GM23338 (cell line): ENCODE results near the gene WDR17. TPM values are rescaled to one million over a fixed set of nuclear protein-coding genes. Genes with fewer than 3 reads are reported as not detected.

ENCODE experiments used
- ATAC-seq: fragments of 200-7000 bp; cut with Tn5 transposase; 3 replicates; pipeline ENCODE4 v1.9.1; 2020
- DNase-seq: peaks from one replicate; pipeline ENCODE4 v3.0.0-alpha.2; 2015; ENCODE audit warnings: low spot score
- H2AFZ ChIP-seq: fragments of 200-600 bp; sonication (generic); 2 replicates; pipeline ENCODE4 v1.8.0; 2016; ENCODE audit warnings: antibody characterized with exemption, mild to moderate bottlenecking, moderate library complexity
- H3F3A ChIP-seq: fragments of 200-600 bp; sonication (generic); replicated peaks from 2 replicates; pipeline ENCODE4 v1.8.0; 2017; ENCODE audit warnings: antibody characterized with exemption, mixed run types, low read depth
- H3K27ac ChIP-seq: fragments of 200-600 bp; sonication (generic); 2 replicates; pipeline ENCODE4 v1.6.1; 2016; ENCODE audit warnings: low read depth
- H3K27me3 ChIP-seq: fragments of 200-600 bp; sonication (generic); 2 replicates; pipeline ENCODE4 v1.8.0; 2016; ENCODE audit warnings: mild to moderate bottlenecking, mixed run types, moderate library complexity; ENCODE audit not compliant: insufficient read depth
- H3K36me3 ChIP-seq: fragments of 200-600 bp; sonication (generic); 2 replicates; pipeline ENCODE4 v1.8.0; 2016; ENCODE audit warnings: mild to moderate bottlenecking; ENCODE audit not compliant: insufficient read depth
- H3K4me1 ChIP-seq: fragments of 200-600 bp; sonication (generic); 2 replicates; pipeline ENCODE4 v1.8.0; 2016; ENCODE audit warnings: mild to moderate bottlenecking, moderate library complexity; ENCODE audit not compliant: insufficient read depth
- H3K4me2 ChIP-seq: fragments of 200-600 bp; sonication (generic); 2 replicates; pipeline ENCODE4 v1.7.1; 2017; ENCODE audit warnings: mixed run types
- H3K4me3 ChIP-seq: fragments of 200-600 bp; sonication (generic); 2 replicates; pipeline ENCODE4 v1.6.1; 2016; ENCODE audit warnings: mixed run types
- H3K79me2 ChIP-seq: fragments of 200-600 bp; sonication (generic); replicated peaks from 2 replicates; pipeline ENCODE4 v1.8.0; 2017; ENCODE audit warnings: mild to moderate bottlenecking; ENCODE audit not compliant: insufficient read depth
- H3K9me2 ChIP-seq: fragments of 200-600 bp; sonication (generic); 2 replicates; pipeline ENCODE4 v1.8.0; 2017; ENCODE audit not compliant: insufficient read depth
- H4K20me1 ChIP-seq: fragments of 200-600 bp; sonication (generic); replicated peaks from 2 replicates; pipeline ENCODE4 v1.8.0; 2017; ENCODE audit warnings: mild to moderate bottlenecking; ENCODE audit not compliant: insufficient read depth
- H3K27ac Mint-ChIP-seq: 2 replicates; pipeline ENCODE4 v1.8.0; 2020; ENCODE audit warnings: inconsistent platforms, mild to moderate bottlenecking, moderate library complexity, mixed read lengths
- H3K27me3 Mint-ChIP-seq: 3 replicates; pipeline ENCODE4 v1.8.0; 2022; ENCODE audit warnings: low read depth, mild to moderate bottlenecking, moderate library complexity, mixed read lengths, inconsistent platforms; ENCODE audit not compliant: insufficient read depth, poor library complexity
- H3K36me3 Mint-ChIP-seq: 3 replicates; pipeline ENCODE4 v1.8.0; 2021; ENCODE audit warnings: low read depth, mild to moderate bottlenecking, inconsistent platforms, moderate library complexity, mixed read lengths
- H3K4me1 Mint-ChIP-seq: 3 replicates; pipeline ENCODE4 v1.8.0; 2020; ENCODE audit warnings: mild to moderate bottlenecking, inconsistent platforms, mixed read lengths
- H3K4me3 Mint-ChIP-seq: 3 replicates; pipeline ENCODE4 v1.8.0; 2021; ENCODE audit warnings: moderate library complexity, mild to moderate bottlenecking, inconsistent platforms, mixed read lengths
- H3K9me3 Mint-ChIP-seq: 3 replicates; pipeline ENCODE4 v1.8.0; 2020; ENCODE audit warnings: moderate library complexity, mild to moderate bottlenecking, inconsistent platforms, mixed read lengths
- CREB1 ChIP-seq: fragments of 250-450 bp; sonication (Bioruptor Pico); IDR thresholded peaks from 2 replicates; pipeline ENCODE4 v1.5.0; 2020; ENCODE audit warnings: low read depth, mild to moderate bottlenecking, moderate library complexity
- POLR2AphosphoS5 ChIP-seq: IDR thresholded peaks from 2 replicates; pipeline ENCODE4 v1.6.1; 2016; ENCODE audit warnings: antibody characterized with exemption, low read depth
- REST ChIP-seq: IDR thresholded peaks from one replicate; pipeline ENCODE4 v1.6.1; 2018; ENCODE audit warnings: antibody characterized with exemption; ENCODE audit not compliant: unreplicated experiment
- ZNF462 ChIP-seq: fragments of 250-450 bp; sonication (Bioruptor Pico); IDR thresholded peaks from 2 replicates; pipeline ENCODE4 v1.5.0; 2020; ENCODE audit warnings: mild to moderate bottlenecking, moderate library complexity
- long read RNA-seq: library from polyadenylated mRNA; unstranded; transcript quantifications from one replicate; pipeline ENCODE4 v2.0.0, GENCODE V29; 2020; ENCODE audit not compliant: unreplicated experiment
- polyA plus RNA-seq: library from polyadenylated mRNA; unstranded; fragments of >200 nt; fragmentation: Nextera tagmentation; extraction: Ambion mirVana; gene quantifications from 2 replicates; pipeline ENCODE4 v1.2.1, GENCODE V29; 2016
- total RNA-seq: library from RNA; depleted of rRNA; stranded (reverse); fragments of >200 nt; shearing (Covaris generic); gene quantifications from 2 replicates; pipeline ENCODE4 v1.2.3, GENCODE V29; 2014; rRNA removed

Gene WDR17
- total RNA-seq (4.3 and 4.7 TPM in 2 replicates), polyA plus RNA-seq (1.7 and 1.9 TPM in 2 replicates)
- long read RNA-seq, result 0 reads

GRCh38 chr4:176065435-176066291 is at the start of gene WDR17:
Gene WDR17, plus strand, starts transcription at chr4:176065841. Its CDS starts 45,740 bp downstream, at chr4:176111581.
- 0 out of 2 replicates have a peak, but pooled peaks cover 5% of the 10 kb centered on the region for H3F3A ChIP-seq
- ATAC-seq (peak; percentile 99), DNase-seq (peak; percentile 99)
- TF ChIP-seq REST, result peak; percentile 75
- TF ChIP-seq POLR2AphosphoS5, result peak; percentile 62
- TF ChIP-seq ZNF462 (CRISPR knock-in tag), result no peak
- peak; percentile 35; the same call in 1 of the 2 replicates for TF ChIP-seq CREB1
- H3K4me1 Mint-ChIP-seq, result peaks cover 10% of the 10 kb centered on the region; the same call in 2 of the 3 replicates
- no peaks in the 10 kb centered on the region for H4K20me1 ChIP-seq
- no peaks in the 10 kb centered on the region for H3K36me3 ChIP-seq
- peak within 1 kb of the TSS; percentile 99 for H2AFZ ChIP-seq
- H3K9me2 ChIP-seq, result no peaks in the 10 kb centered on the region
- H3K27ac Mint-ChIP-seq, result peak within 1 kb of the TSS; percentile 93
- peaks cover 10% of the 10 kb centered on the region; the same call in 1 of the 2 replicates for H3K4me1 ChIP-seq
- no peaks in the 10 kb centered on the region for H3K27me3 Mint-ChIP-seq
- no peak within 1 kb of the TSS for H3K27ac ChIP-seq
- peak within 1 kb of the TSS; percentile 77 for H3K4me3 ChIP-seq
- peak within 1 kb of the TSS; percentile 99 for H3K4me3 Mint-ChIP-seq
- H3K9me3 Mint-ChIP-seq, result no peaks in the 10 kb centered on the region
- peak within 1 kb of the TSS; percentile 87 for H3K4me2 ChIP-seq
- no peaks in the 10 kb centered on the region for H3K36me3 Mint-ChIP-seq
- H3K79me2 ChIP-seq, result no peaks in the 10 kb centered on the region
- H3K27me3 ChIP-seq, result no peaks in the 10 kb centered on the region
